ENCODE data around the gene RALA.
"Not testable (repeated sequence)": the region's sequence is repeated elsewhere in the genome, so short reads cannot be mapped to it uniquely, and the experiment has no call there.

Gene RALA

GRCh38 chr7:39679874-39680273, 56.5 kb downstream of the RALA start:
- in situ Hi-C loops (cut with HindIII; ENCODE audit: low sequenced_read_pairs), result loop anchor here (5.0 kb wide), 1 partner anchor 33 kb away; no protein-coding TSS in a partner anchor

GRCh38 chr7:39681887-39682441, 58.6 kb downstream of the RALA start:
- in situ Hi-C loops (cut with HindIII; ENCODE audit: low sequenced_read_pairs), result loop anchor here (5.0 kb wide), 1 partner anchor 35 kb away; no protein-coding TSS in a partner anchor

DNA sequence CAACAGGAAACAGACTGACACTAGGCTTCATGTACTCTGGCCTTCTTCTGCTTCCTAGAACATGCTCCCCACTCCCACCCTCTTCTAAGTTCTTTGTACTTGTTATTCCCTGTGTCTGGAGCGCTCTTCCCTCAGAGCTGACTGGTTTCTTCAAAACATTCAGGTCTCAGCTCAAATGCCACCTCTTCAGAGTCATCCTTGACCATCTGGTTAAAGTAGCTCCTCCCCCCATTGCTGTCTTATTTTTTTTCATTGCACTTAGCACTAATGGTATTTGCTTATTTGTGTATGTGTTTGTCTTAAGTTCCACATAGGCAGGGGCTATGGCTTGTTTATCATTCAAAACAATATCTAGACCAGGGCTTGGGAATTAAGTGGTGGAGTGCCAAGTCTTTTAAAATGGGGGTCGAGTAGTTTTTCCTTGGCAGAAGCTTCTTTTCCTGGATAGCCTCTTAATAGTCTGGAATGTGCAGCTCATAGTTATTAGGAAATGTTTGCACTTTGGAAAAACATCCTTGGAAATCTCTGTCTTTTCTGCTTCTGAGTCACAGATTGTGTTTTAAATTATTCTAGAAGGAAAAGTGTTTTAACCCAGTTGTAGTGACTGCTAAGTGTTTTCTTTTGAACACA, 60.0 kb downstream of the RALA start:
- in situ Hi-C loops (cut with HindIII; ENCODE audit: low sequenced_read_pairs), result loop anchor here (5.0 kb wide), 1 partner anchor 36 kb away; no protein-coding TSS in a partner anchor

DNA sequence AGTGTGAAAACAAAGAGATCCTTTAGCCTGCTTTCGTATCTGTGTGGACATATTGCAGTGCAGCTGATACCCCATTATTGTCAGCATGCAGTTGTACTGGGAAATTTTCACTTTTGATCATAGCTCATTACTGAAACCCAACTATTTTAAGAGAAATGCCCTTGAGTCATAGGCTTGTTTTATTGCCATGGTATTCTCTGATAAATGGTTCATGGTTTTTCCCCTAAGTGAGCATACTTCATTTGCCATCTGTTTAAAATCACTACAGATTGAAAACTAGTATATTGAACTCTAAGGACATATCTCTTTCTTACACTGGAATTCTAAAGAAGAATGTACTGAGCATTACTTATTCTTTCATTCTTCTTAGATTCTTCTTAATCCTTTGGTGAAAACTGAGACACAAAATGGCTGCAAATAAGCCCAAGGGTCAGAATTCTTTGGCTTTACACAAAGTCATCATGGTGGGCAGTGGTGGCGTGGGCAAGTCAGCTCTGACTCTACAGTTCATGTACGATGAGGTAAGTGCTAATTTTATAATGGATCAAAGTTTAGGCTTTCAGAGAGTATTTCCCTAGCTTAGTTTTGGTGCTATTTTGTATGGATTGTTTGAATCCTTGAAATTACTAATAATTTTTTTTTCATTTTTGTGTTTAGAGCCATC, 63.0 kb downstream of the RALA start:
- in situ Hi-C loops (cut with HindIII; ENCODE audit: low sequenced_read_pairs), result no loop called here

DNA sequence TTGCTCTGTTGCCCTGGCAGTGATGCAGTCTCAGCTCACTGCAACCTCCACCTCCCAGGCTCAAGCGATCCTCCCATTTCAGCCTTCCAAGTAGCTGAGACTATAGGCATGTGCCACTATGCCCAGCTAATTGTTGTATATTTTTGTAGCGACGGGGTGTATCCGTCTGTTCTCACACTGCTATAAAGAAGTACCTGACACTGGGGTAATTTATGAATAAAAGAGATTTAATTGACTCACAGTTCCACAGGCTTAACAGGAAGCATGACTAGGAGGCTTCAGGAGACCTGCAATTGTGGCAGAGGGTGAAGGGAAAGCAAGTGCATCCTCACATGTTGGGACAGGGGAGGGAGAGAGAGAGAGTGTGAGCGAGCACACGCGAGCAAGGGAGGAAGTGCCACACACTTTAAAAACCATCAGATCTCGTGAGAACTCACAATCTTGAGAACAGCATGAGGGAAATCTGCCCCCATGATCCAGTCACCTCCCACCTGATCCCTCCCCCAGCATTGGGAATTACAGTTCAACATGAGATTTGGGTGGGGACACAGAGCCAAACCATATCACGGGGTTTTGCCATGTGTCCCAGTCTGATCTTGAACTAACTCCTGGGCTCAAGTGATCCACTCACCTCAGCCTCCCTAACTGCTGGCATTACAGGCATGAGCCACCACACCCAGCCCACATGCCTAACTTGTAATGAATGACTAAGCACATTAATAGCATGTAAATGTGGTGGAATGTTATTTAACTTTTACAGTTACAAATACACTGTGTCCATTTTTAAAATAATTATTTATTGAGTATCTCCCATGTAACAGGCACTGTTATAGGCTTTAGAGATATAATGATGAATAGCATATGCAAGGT, 65.5 kb downstream of the RALA start:
- in situ Hi-C loops (cut with HindIII; ENCODE audit: low sequenced_read_pairs), result no loop called here

- in situ Hi-C loops (cut with HindIII; ENCODE audit: low sequenced_read_pairs), result no loop called here
Measured at GRCh38 chr7:39691821-39692220, 68.4 kb downstream of the RALA start.

DNA sequence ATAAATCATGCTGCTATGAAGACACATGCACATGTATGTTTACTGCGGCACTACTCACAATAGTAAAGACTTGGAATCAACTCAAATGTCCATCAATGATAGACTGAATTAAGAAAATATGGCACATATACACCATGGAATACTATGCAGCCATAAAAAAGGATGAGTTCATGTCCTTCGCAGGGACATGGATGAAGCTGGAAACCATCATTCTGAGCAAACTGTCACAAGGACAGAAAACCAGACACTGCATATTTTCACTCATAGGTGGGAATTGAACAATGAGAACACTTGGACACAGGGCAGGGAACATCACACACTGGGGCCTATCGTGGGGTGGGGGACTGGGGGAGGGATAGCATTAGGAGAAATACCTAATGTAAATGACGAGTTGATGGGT, 69.7 kb downstream of the RALA start:
- in situ Hi-C loops (cut with HindIII; ENCODE audit: low sequenced_read_pairs), result not testable (repeated sequence)

DNA sequence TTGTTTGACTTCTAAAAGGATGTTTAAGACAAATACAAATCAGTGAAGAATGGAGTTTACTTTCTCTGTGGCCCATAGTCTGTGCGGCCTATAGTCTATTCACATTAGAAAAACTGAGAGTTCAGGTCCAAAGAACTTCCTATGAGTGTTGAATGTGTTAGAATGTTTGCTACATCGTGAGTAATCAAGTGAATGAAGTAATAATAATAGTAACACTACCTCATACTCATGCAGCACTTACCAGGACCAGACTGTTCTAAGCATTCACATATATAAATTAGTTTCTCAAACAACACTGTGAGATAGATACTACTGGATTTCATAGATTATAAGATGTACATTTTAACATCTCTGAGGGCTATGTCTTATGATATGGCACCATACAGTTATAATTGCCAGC, 70.4 kb downstream of the RALA start:
- in situ Hi-C loops (cut with HindIII; ENCODE audit: low sequenced_read_pairs), result no loop called here

DNA sequence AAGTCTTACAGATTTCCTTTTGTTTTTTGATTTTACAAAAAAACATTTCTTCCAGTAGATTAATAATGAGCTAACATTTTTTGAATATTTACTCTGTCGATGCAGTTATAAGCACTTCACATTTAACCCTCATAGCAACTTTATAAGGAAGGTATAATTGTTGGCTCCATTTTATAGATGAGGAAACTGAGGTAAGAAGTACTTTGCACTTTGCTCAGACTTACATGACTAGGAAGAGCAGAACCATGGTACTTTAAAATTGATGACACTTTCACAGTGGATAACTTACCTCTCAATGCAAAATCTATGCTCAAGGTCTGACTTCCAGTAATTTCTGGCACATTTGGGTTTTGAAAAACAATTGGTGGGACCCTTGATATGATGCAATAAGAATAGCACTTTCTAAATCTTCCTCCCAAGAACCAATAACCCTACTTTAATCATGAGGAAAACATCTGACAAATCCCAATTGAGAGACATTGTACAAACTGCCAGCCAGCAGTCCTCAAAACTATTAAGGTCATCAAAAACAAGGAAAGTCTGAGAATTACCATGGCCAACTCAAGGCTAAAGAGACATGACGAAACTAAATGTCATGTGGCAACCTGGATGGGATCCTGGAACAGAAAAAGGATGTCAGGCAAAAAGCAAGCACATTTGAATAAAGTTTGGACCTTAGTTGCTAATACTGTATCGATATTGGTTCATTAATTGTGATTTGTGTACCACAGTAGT, 72.6 kb downstream of the RALA start:
- in situ Hi-C loops (cut with HindIII; ENCODE audit: low sequenced_read_pairs), result no loop called here

- in situ Hi-C loops (cut with HindIII; ENCODE audit: low sequenced_read_pairs), result no loop called here
Measured at GRCh38 chr7:39696631-39697030, 73.3 kb downstream of the RALA start.

- in situ Hi-C loops (cut with HindIII; ENCODE audit: low sequenced_read_pairs), result no loop called here
Measured at GRCh38 chr7:39697483-39697882, 74.1 kb downstream of the RALA start.

DNA sequence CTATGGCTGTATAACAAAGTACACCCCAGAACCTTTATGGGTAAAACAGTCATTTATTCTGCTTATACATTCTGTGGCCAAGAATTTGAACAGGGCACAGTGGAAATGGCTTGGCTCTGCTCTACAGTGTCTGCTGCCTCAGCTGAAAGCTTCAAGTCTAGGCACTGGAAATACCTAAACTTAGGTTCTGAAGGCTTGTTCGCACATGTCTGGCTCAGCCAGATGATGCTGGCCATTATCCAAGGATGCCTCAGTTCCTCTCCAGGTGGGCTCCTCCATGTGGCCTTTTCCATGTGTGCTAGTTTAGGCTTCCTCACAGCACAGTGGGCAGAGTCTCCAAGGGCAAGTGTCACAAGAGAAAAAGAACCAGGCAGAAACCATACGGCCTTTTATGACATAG, 76.8 kb downstream of the RALA start:
- in situ Hi-C loops (cut with HindIII; ENCODE audit: low sequenced_read_pairs), result no loop called here

GRCh38 chr7:39700932-39701331, 77.6 kb downstream of the RALA start:
- in situ Hi-C loops (cut with HindIII; ENCODE audit: low sequenced_read_pairs), result no loop called here

GRCh38 chr7:39702133-39702532, 78.8 kb downstream of the RALA start:
- in situ Hi-C loops (cut with HindIII; ENCODE audit: low sequenced_read_pairs), result no loop called here

DNA sequence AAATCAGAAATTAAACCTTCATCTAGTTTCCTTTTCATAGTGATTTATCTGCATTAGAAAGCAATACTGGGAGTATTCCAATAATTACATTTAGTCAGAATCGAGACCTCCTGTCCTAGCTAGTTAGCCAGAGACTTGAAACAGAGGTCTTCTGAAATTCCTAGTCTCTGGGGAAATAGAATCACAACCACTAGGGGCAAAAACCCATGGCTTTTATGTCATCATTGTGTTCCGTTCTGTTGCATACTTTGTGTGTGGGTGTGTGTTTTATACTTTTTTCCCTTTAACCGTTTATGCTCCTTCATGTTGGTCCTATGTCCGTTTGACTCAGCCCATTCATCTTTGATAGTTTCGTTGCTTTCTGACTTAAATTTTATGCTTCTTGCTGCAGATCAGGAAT, 79.8 kb downstream of the RALA start:
- in situ Hi-C loops (cut with HindIII; ENCODE audit: low sequenced_read_pairs), result no loop called here

GRCh38 chr7:39709029-39709428, 85.7 kb downstream of the RALA start:
- in situ Hi-C loops (cut with HindIII; ENCODE audit: low sequenced_read_pairs), result no loop called here

GRCh38 chr7:39709768-39710311, 86.5 kb downstream of the RALA start:
- in situ Hi-C loops (cut with HindIII; ENCODE audit: low sequenced_read_pairs), result no loop called here

DNA sequence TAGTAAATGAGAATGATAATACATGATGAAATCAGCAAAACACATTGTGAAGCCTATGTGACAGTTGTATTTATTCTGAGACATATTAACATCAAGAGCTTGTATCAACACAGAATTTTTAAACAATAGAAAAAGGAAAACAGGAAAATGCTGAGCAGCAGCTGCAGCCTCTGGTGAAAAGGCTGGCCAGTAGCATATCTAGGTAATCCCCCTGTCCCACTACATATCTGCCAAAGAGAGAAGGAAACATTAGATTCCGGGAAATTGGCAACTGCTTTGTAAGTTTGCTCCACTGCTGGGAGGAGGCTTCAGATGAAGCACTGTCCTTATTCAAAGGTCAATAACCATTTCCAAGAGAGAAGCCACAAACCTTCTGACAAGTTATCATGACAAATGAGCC, 89.4 kb downstream of the RALA start:
- in situ Hi-C loops (cut with HindIII; ENCODE audit: low sequenced_read_pairs), result no loop called here

DNA sequence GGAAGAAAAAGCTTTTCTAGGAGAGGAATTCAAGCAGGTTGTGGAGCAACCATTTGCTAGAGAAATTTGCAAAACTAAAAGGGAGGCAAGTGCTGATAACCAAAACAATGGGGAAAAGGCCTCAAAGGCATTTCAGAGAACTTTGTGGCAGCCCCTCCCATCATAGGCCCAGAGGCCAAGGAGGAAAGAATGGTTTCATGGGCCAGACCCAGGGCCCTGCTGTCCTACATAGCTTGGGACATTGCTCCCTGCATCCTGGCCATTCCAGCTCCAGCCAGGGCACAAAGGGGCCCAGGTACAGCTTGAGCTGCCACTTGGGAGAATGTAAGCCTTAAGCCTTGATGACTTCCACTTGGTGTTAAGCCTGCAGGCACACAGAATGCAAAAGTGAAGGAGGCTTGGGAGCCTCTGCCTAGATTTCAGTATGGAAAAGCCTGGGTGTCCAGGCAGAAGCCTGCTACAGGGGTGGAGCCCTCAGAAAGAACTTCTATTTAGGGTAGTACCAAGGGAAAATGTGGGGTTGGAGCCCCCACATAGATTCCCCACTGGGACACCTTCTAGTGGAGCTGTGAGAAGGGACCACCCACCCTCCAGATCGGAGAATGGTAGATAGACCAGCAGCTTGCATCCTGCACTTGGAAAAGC, 91.2 kb downstream of the RALA start:
- in situ Hi-C loops (cut with HindIII; ENCODE audit: low sequenced_read_pairs), result no loop called here

DNA sequence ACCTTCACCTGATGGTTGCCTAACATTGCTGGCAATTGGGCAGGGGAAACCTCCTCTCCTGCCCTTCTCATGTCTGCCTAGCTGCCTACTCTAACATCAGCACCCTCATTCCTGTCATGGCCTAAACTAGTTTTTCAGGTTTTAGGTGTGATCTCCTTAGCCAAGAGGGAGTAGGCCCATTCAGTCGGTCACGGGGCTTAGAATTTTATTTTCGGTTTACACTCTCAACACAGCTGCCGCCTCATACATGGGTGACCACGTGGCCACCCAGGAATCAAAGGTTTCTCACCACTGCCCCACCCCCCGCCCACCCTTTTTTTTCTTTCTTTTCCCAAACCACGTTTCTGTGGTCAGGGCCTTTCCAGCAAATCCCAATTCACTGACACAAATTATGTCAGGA, 97.2 kb downstream of the RALA start:
- in situ Hi-C loops (cut with HindIII; ENCODE audit: low sequenced_read_pairs), result no loop called here

Measured in DLD1 (cell line).